K562 (cell line): ENCODE measurements around the gene PPP1R13B. TPM values are rescaled to one million over a fixed set of nuclear protein-coding genes. Genes with fewer than 3 reads are reported as not detected.

Source experiments
- ATAC-seq: fragments of 200-7000 bp; cut with Tn5 transposase; 3 replicates; pipeline ENCODE4 v1.9.1; 2020; ENCODE audit warnings: moderate library complexity
- BruUV-seq: library from RNA; stranded (reverse); fragments of 400-500 nt; replicated peaks from 2 replicates; lab custom pipeline; 2021; lab: Mats Ljungman, UMichigan
- CTCF ChIA-PET: fragments of 300-600 bp; formaldehyde crosslinking; extraction: SDS; loops from one replicate; lab custom pipeline; 2021; ENCODE audit warnings: low intra/inter-chr PET ratio; lab: Yijun Ruan, JAX
- POLR2A ChIA-PET: fragments of 300-600, 350-650 bp; sonication (Branson Sonifier 250); formaldehyde crosslinking; extraction: SDS; loops from one replicate; lab custom pipeline; 2021; ENCODE audit warnings: antibody characterized with exemption, inconsistent platforms; lab: Yijun Ruan, JAX
- DNase-seq, 4 experiments: peaks; one replicate each; pipeline versions ENCODE4 v3.0.0 to v3.0.0-alpha.2; 2011 to 2018; ENCODE audit warnings: low spot score in 3 of 4, mixed read lengths in 3 of 4; ENCODE audit errors: extremely low read depth in 1 of 4
- FAIRE-seq: peaks from 2 replicates; lab custom pipeline; 2011; peaks lifted over from hg19 to GRCh38; lab: Jason Lieb, UNC
- H2AFZ ChIP-seq: 2 replicates; pipeline ENCODE4 v1.6.0; 2011; ENCODE audit warnings: low read depth, low read length, control low read depth, inconsistent platforms
- H3K27ac ChIP-seq: fragments of 200-600 bp; 3 replicates; pipeline ENCODE4 v1.8.0; 2011; ENCODE audit warnings: low read depth, mild to moderate bottlenecking, control low read depth, inconsistent platforms, low read length, moderate library complexity, mixed read lengths; ENCODE audit errors: extremely low read depth
- H3K27me3 ChIP-seq, 2 experiments: fragments of 300-600 bp in 1 of 2; 2 replicates in 1 of 2; 3 replicates in 1 of 2; pipeline versions ENCODE4 v1.6.0 to v1.8.0; 2011; ENCODE audit warnings: inconsistent platforms in 2 of 2, low read length in 2 of 2, mild to moderate bottlenecking in 1 of 2, mixed read lengths in 1 of 2, moderate library complexity in 1 of 2; ENCODE audit not compliant: control insufficient read depth in 2 of 2, insufficient read depth in 2 of 2
- H3K36me3 ChIP-seq: fragments of 300-600 bp; 3 replicates; pipeline ENCODE4 v1.8.0; 2011; ENCODE audit warnings: mild to moderate bottlenecking, low read length, inconsistent platforms; ENCODE audit not compliant: control insufficient read depth, insufficient read depth
- H3K4me1 ChIP-seq, 2 experiments: fragments of 200-600 bp in 1 of 2; replicated peaks in 1 of 2; 2 replicates in 1 of 2; 3 replicates in 1 of 2; pipeline versions ENCODE4 v1.5.1 to v1.8.0; 2011; ENCODE audit warnings: inconsistent platforms in 2 of 2, low read length in 2 of 2, mild to moderate bottlenecking in 1 of 2, mixed read lengths in 1 of 2, moderate library complexity in 1 of 2; ENCODE audit not compliant: control insufficient read depth in 2 of 2, insufficient read depth in 2 of 2
- H3K4me2 ChIP-seq: 2 replicates; pipeline ENCODE4 v1.6.1; 2011; ENCODE audit warnings: low read length, control low read depth, inconsistent platforms, mixed read lengths; ENCODE audit not compliant: insufficient read depth
- H3K4me3 ChIP-seq: fragments of 200-600 bp; sonication (generic), shearing (Covaris generic); 2 replicates; pipeline ENCODE4 v1.5.1; 2016; ENCODE audit warnings: control low read depth, inconsistent platforms
- H3K79me2 ChIP-seq: fragments of 200-600 bp; 3 replicates; pipeline ENCODE4 v1.8.0; 2011; ENCODE audit warnings: low read length, inconsistent platforms; ENCODE audit not compliant: control insufficient read depth, insufficient read depth
- H3K9ac ChIP-seq, 2 experiments: 2 replicates each; pipeline versions ENCODE4 v1.6.0 to v1.6.1; 2011; ENCODE audit warnings: low read depth in 2 of 2, low read length in 2 of 2, control low read depth in 1 of 2, inconsistent platforms in 1 of 2, mild to moderate bottlenecking in 1 of 2, mixed read lengths in 1 of 2; ENCODE audit not compliant: insufficient read depth in 1 of 2
- H3K9me1 ChIP-seq: one replicate; pipeline ENCODE4 v1.6.0; 2011; ENCODE audit warnings: inconsistent platforms, mild to moderate bottlenecking, low read length, moderate library complexity; ENCODE audit not compliant: control insufficient read depth, insufficient read depth
- H3K9me3 ChIP-seq: replicated peaks from 2 replicates; pipeline ENCODE4 v1.5.1; 2011; ENCODE audit warnings: low read depth, low read length, inconsistent platforms; ENCODE audit not compliant: control insufficient read depth, insufficient read depth
- H4K20me1 ChIP-seq: replicated peaks from 2 replicates; pipeline ENCODE4 v1.6.1; 2011; ENCODE audit warnings: low read length, inconsistent platforms, mixed read lengths; ENCODE audit not compliant: control insufficient read depth, insufficient read depth
- BRF1 ChIP-seq: IDR thresholded peaks from 3 replicates; pipeline ENCODE4 v1.6.1; 2011; ENCODE audit warnings: borderline replicate concordance, mild to moderate bottlenecking; ENCODE audit not compliant: insufficient read length; ENCODE audit errors: extremely low read depth
- ERF ChIP-seq: fragments of 450-650 bp; formaldehyde crosslinking; IDR thresholded peaks from 2 replicates; pipeline ENCODE4 v1.4.0; 2020; ENCODE audit warnings: mild to moderate bottlenecking, mixed read lengths
- NFIC ChIP-seq: fragments of 450-650 bp; IDR thresholded peaks from 2 replicates; pipeline ENCODE4 v1.6.1; 2017; ENCODE audit warnings: mild to moderate bottlenecking, inconsistent platforms
- ZKSCAN1 ChIP-seq: fragments of 150-350 bp; IDR thresholded peaks from 2 replicates; pipeline ENCODE4 v1.6.1; 2016; ENCODE audit warnings: low read depth, low read length
- ZNF165 ChIP-seq: fragments of 250-450 bp; sonication (Bioruptor Pico); IDR thresholded peaks from 2 replicates; pipeline ENCODE4 v1.4.0; 2020; ENCODE audit warnings: borderline replicate concordance
- ZNF589 ChIP-seq: fragments of 200-800 bp; sonication (Bioruptor generic); IDR thresholded peaks from 2 replicates; pipeline ENCODE4 v1.6.1; 2016; ENCODE audit warnings: low read depth, missing genetic modification characterization, missing compliant biosample characterization
- WGBS: fragments of 100-300 bp; shearing (Covaris generic); methylation state at CpG from one replicate; pipeline ENCODE4 v1.1.6; 2016; ENCODE audit warnings: low coverage, mixed read lengths; ENCODE audit not compliant: insufficient coverage; ENCODE audit errors: missing lambda C conversion rate; 5-methylcytosine and 5-hydroxymethylcytosine counted together
- in situ Hi-C: fragments of 300-500 bp; cut with MboI; formaldehyde crosslinking; loops from 4 replicates; pipeline ENCODE4 v1.15.0; 2018; ENCODE audit warnings: inconsistent platforms, mixed read lengths
- intact Hi-C: fragments of 100-400 bp; cut with micrococcal nuclease; formaldehyde crosslinking; loops from 2 replicates; pipeline ENCODE4 v1.14.2; 2022
- polyA plus RNA-seq, 8 experiments: library from polyadenylated mRNA; depleted of rRNA in 4 of 8; stranded (reverse) in 5 of 8; unstranded in 3 of 8; fragments of >200 nt; fragmentation: Nextera tagmentation in 2 of 8; fragmentation: Illumina TruSeq in 1 of 8; extraction: Ambion mirVana in 2 of 8; extraction: Trizol in 1 of 8; gene quantifications; 2 replicates each; pipeline versions ENCODE4 v1.2.1 to v1.2.3, GENCODE V29; 2011 to 2014; ENCODE audit warnings: inconsistent platforms in 1 of 8, missing spikeins in 1 of 8
- total RNA-seq, 7 experiments: library from RNA; depleted of rRNA in 6 of 7; stranded (reverse); fragments of >200 nt in 6 of 7; fragmentation: Illumina TruSeq in 2 of 7; extraction: Trizol in 2 of 7; gene quantifications; 2 replicates each; pipeline versions ENCODE4 v1.2.1 to v1.2.3, GENCODE V29; 2011 to 2021; ENCODE audit warnings: low replicate concordance in 1 of 7
- TF ChIP-seq, protein P1 (sequence below): sonication (generic); formaldehyde crosslinking; IDR thresholded peaks from 2 replicates; pipeline ENCODE4 v1.9.0; 2022; ENCODE audit warnings: mild to moderate bottlenecking, missing genetic modification reagents
- TF ChIP-seq, protein P2 (sequence below), 2 experiments: fragments of 450-650 bp; conservative IDR thresholded peaks; 2 replicates each; pipeline ENCODE4 v1.6.1; 2017; ENCODE audit warnings: mild to moderate bottlenecking in 2 of 2, moderate library complexity in 2 of 2
- TF ChIP-seq, protein P3 (sequence below), 2 experiments: fragments of 450-650 bp in 1 of 2; sonication (generic) in 1 of 2; formaldehyde crosslinking in 1 of 2; IDR thresholded peaks in 1 of 2; conservative IDR thresholded peaks in 1 of 2; 2 replicates each; pipeline versions ENCODE4 v1.6.1 to v1.8.1; 2016 to 2023; ENCODE audit warnings: mild to moderate bottlenecking in 2 of 2, moderate library complexity in 2 of 2, inconsistent platforms in 1 of 2, missing genetic modification reagents in 1 of 2

PPP1R13B gene
- total and polyA plus RNA-seq, 9 of the 15 experiments (the other 6 are each of a cell fraction or from before 2014, with no cell fraction given): 0.03 to 1.7 (median 0.15) TPM

DNA sequence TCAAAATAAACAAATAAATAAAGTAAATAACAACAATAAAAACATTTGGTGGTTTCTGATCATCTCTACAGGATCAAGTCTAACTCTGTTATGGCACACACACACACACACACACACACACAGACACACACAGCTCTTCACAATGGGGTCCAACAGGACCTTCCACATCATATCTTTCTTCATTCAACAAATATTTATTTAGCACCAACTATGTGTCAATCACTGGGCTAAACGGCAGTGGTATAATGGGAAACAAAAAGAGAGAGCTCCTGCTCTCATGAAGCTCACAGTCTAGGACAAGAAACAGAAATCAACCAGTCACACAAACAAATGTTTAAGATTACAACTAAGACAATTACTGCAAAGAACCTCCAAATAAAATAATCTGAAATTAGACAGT, 9.3 kb downstream of the PPP1R13B start:
- in situ Hi-C loops: no loop called here
- DNase-seq: no peak
- Histone ChIP-seq H3K4me3 (no peak overlapping the region), H3K9ac (no peak overlapping the region)
- 0% methylated on average over 1 of the region's 1 CpG for WGBS
- BruUV-seq: no TSS peak
- TF ChIP-seq, protein P1, sequence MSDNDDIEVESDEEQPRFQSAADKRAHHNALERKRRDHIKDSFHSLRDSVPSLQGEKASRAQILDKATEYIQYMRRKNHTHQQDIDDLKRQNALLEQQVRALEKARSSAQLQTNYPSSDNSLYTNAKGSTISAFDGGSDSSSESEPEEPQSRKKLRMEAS (CRISPR knock-in tag): no peak
- TF ChIP-seq ZNF165 (CRISPR knock-in tag) (no peak), ZNF589 (CRISPR knock-in tag) (no peak), ERF (CRISPR knock-in tag) (no peak), BRF1 (no peak), ZKSCAN1 (no peak), NFIC (no peak)
- TF ChIP-seq, protein P2, sequence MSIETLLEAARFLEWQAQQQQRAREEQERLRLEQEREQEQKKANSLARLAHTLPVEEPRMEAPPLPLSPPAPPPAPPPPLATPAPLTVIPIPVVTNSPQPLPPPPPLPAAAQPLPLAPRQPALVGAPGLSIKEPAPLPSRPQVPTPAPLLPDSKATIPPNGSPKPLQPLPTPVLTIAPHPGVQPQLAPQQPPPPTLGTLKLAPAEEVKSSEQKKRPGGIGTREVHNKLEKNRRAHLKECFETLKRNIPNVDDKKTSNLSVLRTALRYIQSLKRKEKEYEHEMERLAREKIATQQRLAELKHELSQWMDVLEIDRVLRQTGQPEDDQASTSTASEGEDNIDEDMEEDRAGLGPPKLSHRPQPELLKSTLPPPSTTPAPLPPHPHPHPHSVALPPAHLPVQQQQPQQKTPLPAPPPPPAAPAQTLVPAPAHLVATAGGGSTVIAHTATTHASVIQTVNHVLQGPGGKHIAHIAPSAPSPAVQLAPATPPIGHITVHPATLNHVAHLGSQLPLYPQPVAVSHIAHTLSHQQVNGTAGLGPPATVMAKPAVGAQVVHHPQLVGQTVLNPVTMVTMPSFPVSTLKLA (conservative IDR thresholded peaks at IDR 0.05): no peak
- TF ChIP-seq, protein P3, sequence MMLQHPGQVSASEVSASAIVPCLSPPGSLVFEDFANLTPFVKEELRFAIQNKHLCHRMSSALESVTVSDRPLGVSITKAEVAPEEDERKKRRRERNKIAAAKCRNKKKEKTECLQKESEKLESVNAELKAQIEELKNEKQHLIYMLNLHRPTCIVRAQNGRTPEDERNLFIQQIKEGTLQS (IDR thresholded peaks at IDR 0.05): no peak
- TF ChIP-seq, protein P3 (CRISPR knock-in tag; conservative IDR thresholded peaks at IDR 0.05): no peak
- TF ChIP-seq, all 486 proteins: peak for 0
- ChIA-PET CTCF (interaction anchor here (0.7 kb wide), 1 partner anchor 261 kb away, joined by 4 read pairs; no protein-coding TSS in a partner anchor), POLR2A (no interaction called here)
- Histone ChIP-seq H3K27me3 (peaks cover 4 to 13% of the 10 kb centered on the region in 2 experiments; a peak in 2 of 5 replicates), H3K9me3 (no peaks in the 10 kb centered on the region), H2AFZ (no peak overlapping the region), H3K4me1 (no peaks in the 10 kb centered on the region), H3K4me2 (no peak overlapping the region), H3K27ac (no peak overlapping the region), H3K79me2 (no peaks in the 10 kb centered on the region), H4K20me1 (no peaks in the 10 kb centered on the region), H3K9me1 (no peaks in the 10 kb centered on the region), H3K36me3 (no peaks in the 10 kb centered on the region)
- ATAC-seq: no peak
- FAIRE-seq: no peak
- intact Hi-C loops: no loop called here
